Testis (tissue), 2 donors: ENCODE measurements around the gene BET1.

ENCODE experiments used
- CTCF ChIP-seq, 3 experiments: fragments of 450-650 bp in 2 of 3; fragments of 200-600 bp in 1 of 3; sonication (generic) in 1 of 3; IDR thresholded peaks; one replicate each; pipeline ENCODE4 v1.5.1; 2016 to 2019; ENCODE audit warnings: antibody characterized with exemption in 3 of 3, mild to moderate bottlenecking in 2 of 3, moderate library complexity in 1 of 3
- POLR2A ChIP-seq: fragments of 450-650 bp; IDR thresholded peaks from one replicate; pipeline ENCODE4 v1.6.1; 2017; ENCODE audit warnings: antibody characterized with exemption, mild to moderate bottlenecking, moderate library complexity

GRCh38 chr7:94048755-94049154 is 44.6 kb upstream of the BET1 start:
- TF ChIP-seq CTCF (IDR thresholded peaks at IDR 0.05) = no peak
- no peak for TF ChIP-seq POLR2A
